HG02981 (cell line): ENCODE results near the gene KIF5C.
A peak's percentile ranks its signal among the peaks of the same experiment; 100 is the strongest.

Experiments used
- ATAC-seq: cut with Tn5 transposase; IDR thresholded peaks from one replicate; pipeline ENCODE4 v1.9.1; 2021; ENCODE audit warnings: mild to moderate bottlenecking, moderate library complexity; ENCODE audit not compliant: unreplicated experiment

The KIF5C gene

DNA sequence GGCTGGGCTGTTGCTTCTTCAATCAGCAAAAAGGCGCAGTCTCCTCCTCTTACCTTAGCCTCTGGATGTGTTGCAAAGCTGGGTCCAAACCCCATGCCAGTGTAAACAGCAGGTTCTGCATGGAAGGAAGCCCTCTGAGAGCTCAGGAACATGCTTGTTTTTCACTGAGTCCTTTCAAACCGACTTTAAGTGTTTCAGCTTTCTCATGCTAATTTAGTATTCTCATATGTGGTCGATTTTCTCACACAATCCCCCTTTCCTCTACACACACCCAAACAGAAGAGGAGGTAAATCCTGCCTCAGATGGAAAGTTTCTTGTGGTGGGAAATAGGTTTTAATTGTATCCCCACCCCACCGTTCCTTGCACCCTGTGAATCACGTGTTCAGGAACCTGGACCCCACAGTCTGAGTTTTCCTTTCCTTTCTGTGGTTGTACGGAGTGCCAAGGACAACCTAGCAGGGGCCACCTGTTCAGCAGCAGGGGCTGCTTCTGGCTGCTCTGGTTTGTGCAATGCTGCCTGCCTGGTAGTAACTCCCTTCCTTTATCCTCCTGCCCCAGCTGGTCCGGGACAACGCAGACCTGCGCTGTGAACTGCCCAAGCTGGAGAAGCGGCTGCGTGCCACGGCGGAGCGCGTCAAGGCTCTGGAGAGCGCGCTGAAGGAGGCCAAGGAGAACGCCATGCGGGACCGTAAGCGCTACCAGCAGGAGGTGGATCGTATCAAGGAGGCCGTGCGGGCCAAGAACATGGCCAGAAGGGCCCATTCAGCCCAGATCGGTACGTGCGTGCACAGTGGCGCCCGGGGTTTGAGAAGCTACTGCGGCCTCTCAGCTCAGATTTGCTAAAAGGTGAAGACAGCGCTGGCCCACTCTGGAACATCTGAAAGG lies 134.8 kb downstream of the KIF5C start:
- no peak for ATAC-seq

DNA sequence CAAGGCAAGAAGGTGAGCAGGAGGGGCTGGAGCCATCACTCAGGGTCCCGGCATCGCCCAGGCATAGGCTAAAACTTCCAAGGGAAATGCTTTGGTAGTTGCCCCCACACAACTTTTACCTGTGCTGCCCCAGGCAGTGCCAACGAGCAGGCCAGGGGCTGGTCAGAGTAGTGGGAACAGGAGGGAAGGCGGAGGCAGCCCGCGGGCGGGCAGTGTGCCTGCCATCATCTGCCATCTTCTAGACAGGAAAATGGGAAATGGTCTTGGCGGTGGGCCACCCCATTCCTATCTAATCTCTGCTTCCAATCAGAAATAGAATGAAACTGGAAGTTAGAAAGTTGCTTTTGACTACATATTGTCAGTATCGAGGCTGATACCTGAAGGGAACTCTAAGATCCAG lies 137.5 kb downstream of the KIF5C start:
- ATAC-seq, result no peak

DNA sequence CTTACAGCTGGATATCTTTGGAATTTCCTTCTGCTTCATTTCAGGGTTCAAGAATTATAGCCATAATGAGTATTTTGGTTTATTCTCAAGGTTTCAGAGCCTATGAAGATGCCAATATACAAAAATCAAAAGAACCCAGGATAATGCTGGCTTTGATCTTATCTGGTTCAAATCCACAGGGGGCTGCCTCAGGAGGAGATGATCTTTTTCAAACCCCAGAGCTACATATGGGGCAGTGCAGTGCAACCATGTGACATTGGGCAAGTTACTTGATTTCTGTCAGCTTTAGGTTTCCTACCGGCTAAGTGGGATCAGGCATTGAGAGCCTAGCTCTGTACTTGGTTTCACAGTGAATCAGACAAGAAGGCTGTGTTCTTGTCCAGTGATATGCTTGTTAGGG lies 140.5 kb downstream of the KIF5C start:
- no peak for ATAC-seq

DNA sequence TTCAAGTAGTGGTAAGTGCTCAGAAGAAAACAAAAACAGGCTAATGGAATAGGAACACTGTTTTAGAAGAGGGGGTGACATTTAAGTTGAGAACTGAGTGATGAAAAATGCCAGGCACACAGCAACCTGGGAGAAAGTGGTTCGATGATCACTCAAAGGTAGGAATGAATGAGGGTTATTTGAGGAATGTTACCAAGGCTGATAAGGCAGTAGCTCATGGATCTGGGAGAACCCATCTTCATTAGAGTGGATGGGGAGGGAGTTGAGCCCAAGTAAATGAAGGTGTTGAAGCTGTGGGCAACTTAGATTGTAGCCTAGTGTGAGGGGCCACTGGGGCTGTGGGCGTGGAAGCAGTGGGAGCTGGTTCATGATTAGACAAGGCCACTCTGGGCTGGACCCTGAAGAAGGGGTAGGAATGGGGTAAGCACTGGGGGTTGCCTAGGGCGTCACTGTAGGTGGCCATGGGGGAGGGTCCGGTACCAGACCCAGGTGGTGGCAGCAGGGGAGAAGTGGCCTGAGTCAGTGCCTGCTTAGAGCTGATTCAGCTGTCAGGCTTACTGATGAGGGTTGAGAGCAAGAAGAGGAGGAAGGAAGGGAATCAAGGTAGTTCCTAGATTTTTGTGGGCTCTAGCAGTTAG lies 141.0 kb downstream of the KIF5C start:
- no peak for ATAC-seq

DNA sequence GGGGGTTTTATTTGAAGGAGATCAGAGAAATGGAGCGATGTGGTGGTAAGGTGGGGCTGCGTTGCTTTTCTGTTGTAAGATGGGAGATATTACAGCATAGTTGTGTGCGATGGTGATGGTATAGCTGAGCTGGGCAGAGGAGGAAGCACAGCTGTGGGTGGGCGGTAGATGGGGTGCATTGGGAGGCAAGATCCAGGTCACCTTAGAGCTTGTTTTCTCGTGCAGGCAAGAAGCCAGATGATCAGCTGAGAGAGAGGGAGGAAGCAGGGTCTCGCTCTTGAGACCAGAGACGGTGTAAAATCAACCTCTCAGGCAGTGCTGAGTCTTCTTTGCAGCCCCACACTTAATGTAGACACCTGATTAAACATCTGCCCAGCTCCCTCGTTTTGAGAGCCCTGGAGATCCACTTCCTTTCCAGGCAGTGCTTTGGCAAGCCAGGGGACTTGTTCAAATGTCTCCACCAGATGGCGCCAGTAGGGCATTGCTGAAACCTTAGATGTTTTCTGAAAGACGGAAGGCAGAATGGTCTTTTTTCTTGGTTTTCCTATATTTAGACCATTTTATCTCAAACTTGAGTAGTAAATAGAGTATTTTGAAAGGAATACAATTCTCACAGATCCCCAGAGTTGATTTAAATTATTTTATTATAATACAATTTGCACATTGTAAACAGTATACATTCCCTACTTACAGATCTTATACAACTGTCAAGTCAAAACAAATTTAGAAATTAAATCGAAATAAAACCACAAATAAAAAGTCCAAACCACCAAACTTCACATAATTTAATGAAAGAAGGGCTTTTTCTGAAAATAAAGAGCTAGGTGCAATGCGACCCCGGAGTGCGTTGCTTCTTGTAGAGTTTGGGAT lies 142.3 kb downstream of the KIF5C start:
- ATAC-seq, result peak; percentile 26

DNA sequence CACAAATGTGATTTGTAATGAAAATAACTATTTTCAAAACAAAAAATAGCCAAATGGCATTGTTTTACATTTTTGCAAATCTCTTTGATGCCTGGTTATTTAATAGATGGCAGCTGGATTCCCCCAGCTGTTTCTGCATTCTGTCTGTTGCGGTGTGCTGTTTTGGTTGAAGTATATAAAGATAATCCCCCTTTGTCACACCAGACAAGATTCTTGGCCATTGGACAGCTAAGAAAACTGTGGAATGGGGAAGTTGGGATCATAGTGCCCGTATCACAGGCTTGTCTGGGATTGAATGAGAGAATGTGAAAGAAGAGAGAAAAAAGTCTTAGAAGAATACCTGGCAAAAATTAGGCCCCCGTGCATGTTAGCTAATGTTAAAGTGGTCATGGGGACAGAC lies 144.0 kb downstream of the KIF5C start:
- ATAC-seq, result no peak

DNA sequence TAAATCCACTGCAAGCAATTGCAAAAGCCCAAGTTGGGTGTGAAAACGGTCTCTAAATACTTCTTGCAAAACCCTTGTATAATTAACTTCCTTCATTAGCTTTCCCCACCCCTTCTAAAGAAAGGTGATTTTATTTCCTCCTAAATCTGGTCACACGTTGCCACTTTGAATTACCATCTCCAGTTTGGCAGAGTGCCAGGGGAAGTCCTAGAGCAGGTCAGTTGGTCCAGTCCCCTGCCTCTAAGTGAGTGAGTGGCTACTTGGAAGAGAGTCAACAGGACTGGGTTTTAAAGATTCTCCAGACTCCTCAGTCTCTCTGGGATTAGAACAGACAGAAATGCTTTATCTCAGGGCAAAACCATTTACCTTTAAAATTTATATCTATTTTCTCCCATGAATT lies 144.7 kb downstream of the KIF5C start:
- ATAC-seq, result no peak

DNA sequence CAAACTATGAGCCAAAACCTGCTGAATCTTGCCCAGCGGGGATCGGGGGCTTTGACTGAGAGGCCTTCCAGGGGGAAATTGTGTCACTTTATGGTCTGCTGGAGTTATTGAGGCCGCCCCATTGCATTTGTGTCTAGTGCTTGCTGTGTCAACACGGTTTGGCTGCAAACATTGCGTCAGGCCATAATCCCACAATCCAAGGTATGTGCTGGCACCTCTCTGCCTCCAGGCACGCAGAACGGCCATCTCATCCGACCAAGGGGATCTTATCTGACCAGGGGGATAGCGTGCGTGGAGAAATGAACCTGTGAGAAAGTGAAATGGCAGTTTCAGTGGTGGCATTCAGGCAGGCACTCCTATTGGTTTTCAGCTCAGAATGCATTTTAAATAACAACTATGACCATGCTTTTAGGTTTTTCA lies 145.4 kb downstream of the KIF5C start:
- peak; percentile 36 for ATAC-seq

DNA sequence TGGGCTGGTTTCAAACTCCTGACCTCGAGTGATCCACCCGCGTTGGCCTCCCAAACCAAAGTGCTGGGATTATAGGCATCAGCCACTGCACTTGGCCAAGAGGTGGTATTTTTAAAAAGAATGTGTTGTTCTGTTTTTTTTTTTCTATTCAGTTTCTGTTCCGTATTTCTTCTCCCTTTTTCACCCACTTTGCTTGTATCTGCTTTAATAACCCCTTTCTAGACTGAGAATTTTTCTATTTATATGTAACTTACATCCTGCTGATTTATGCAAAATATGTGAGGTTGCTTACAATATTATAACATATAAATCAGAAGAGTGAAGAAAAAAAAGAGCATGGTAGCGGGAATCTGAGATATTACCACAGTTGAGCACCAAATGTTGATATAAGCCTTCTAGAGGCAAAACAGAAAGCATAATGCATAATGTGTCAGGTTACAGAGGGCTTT lies 146.3 kb downstream of the KIF5C start:
- peak; percentile 78 for ATAC-seq

DNA sequence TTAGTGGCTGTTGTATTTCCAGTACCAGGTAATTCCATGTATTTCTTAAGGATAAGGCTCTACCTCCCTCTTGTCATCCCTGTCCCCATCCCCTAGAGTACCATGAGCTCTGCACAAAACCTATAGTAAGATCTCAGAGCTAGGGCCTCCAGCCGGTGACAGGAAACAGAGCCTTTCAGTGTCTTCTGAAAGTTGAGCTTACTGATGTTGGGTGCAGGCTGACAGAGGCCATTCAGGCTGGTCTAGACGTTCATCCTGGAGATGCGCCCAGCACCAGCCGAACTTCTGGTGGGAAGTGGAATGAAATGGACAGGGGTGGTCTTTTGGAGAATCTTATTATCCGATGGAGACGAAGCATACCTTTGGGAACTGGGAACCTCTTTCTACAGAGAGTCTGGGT lies 146.7 kb downstream of the KIF5C start:
- peak; percentile 50 for ATAC-seq

DNA sequence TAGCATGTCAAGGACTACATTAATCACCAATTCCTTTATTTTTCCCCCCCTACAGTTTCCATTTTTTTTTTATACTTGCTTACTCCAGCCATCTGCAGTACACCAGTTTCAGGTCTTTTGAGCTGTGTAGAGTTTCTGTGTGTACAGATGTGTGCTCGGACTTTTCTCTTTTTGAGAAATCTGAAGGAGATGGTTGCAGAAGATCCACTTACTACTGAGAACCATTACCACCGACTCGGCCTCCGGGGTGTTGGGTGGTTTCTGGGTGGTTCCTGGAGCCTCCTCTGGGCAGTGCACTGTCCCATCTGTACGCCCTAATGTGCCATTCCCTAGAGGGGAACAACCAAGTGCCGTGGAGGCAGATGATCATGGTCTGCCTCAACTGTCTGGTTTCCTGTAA lies 148.1 kb downstream of the KIF5C start:
- no peak for ATAC-seq

DNA sequence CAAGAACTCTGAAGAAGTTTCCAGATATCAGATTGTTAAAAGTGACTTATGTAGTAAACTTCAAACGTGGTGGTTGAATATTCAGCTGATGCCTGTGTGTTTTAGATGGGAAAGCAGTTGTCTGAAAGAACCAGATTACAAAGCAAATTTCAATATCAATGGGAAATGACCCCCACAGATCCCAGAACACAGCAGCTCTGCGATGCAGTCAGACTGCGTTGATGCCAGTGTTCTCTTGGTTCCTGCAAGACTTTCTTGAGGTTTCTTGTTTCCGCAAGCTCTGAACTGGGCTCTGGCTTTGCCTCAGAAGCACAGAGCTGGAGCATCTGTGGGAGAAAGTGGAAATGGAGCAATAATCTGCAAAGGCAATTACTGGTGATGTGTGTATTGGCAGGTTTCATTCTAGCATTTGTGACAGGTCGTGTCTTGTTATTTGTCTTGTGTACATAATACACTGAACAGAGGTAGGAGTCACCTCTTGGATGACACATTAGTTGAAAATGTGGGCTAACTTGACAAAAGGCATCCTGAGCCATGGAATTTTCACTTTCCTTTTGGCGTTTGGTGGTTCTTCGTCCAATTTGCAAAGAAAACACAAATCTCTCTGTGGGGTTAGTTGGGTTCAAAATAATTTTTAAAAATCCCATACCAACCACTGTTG lies 152.7 kb downstream of the KIF5C start:
- ATAC-seq, result no peak

DNA sequence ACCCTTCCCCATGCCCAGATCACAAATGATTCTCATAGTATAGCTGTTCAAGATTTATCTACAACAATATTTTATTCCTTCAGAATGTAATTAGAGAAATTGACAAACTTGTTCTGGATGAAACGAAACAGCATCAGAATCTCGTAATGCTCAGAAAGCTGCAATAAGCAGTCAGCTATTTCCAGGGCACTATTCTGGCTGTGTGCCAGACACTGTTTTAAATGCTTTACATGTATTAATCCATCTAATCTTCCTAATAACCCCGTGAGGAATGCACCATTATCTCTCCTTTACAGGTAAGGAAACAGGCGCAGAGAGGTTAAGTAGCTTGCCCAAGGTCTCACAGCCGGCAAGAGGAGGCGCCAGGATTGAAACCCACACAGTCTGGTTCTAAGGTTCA lies 153.3 kb downstream of the KIF5C start:
- ATAC-seq, result no peak

DNA sequence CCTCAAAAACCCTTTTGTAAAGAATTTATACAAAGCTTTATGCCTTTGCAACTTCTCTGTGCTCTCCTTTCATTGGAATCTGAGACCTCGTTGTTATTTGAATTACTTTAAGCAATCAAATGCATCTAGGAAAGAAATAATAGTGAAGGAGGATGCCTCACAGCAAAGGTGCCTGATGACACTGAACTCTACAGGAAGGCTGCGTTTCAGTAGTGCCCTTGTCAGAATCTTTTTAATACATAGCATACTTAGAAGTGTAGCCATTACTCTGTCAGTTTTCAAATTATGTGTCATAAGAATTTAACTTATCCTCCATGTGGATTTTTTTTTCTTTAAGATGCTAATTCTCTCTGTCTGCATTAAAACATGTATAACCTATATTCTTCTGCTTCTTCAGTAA lies 153.9 kb downstream of the KIF5C start:
- no peak for ATAC-seq

DNA sequence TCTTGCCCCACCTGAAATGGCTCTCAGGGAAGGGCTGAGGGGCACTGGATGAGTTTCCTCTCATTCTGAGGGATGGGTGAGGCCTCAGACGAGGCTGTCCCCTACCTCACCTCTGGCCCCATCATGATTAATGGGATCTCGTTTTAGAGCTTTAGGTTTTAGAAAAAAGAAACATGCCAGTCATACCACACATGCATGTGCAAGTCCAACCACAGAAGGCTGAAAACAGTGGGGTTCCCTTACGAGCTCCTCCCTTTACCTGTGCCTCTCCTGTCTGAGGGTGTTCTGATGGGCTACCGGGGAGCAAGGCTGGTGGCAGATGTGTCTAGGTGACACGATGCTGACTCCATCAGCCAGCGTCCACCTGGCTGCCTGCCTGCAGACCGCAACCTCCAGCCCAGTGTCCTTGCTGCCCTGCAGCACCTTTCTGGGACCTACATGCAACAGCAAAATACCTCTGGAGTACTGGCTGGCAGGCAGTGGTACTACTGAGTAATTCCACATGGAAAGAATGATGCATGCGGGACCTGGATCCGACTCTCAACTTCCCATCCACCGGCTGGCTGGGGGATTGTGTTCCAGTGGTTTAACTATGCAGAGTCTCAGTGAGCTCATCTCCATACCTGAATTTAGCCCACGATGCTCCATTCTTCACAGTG lies 154.4 kb downstream of the KIF5C start:
- no peak for ATAC-seq

DNA sequence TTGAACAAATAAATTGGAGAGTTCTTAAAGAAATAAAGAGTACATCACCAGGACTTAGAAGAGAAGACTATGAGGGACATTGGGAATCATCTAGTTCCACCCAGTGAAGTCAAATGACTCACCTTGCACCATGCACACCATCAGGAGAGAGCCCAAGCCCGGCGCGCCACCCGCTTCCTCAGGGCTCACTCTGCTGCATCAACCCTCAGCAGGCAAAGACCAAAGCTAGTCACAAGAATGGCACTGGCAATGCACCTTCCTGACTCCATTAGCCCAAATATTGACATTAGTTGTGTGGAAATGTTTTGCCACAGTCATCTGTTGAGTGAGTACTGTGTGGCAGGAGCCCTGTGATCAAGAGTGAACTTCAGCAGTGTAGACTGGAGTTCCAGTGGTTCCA lies 156.4 kb downstream of the KIF5C start:
- ATAC-seq, result no peak

DNA sequence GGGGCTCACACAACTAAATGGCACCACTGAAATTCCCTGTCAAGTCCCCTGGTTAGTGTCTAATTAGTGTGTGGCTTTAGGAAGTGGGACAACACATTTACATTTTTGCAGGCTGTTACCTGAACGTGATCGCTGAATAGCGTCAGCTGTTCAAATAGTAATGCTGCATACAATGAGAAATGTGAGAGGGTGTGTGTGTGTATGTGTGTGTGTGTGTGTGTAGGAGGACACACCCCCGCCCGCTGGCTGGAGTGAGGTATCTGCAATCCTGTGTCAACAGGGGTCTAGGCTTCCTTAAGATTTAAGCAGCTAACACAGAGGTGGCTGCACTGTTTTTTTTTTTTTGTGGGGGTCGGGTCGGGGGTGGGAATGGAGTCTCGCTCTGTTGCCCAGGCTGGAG lies 158.7 kb downstream of the KIF5C start:
- no peak for ATAC-seq

DNA sequence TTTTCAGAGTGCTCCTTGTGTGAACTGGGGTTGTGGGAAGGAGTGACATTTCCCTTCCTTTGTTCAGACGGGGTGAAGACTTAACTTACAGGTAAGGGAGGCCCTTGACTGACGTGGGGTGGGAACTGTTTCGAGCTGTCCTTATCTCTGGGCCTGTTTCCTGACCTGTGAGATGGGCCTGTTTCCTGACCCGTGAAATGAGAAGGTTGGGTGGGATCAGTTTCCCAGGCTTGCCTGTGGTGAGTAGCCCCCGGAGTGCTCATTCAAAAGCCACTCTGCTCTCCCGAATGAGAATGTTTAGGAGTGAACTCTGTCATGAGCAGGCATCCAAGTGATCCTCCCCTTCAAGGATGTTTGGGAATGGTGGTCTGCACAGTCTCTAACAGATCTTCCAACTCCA lies 159.4 kb downstream of the KIF5C start:
- no peak for ATAC-seq

DNA sequence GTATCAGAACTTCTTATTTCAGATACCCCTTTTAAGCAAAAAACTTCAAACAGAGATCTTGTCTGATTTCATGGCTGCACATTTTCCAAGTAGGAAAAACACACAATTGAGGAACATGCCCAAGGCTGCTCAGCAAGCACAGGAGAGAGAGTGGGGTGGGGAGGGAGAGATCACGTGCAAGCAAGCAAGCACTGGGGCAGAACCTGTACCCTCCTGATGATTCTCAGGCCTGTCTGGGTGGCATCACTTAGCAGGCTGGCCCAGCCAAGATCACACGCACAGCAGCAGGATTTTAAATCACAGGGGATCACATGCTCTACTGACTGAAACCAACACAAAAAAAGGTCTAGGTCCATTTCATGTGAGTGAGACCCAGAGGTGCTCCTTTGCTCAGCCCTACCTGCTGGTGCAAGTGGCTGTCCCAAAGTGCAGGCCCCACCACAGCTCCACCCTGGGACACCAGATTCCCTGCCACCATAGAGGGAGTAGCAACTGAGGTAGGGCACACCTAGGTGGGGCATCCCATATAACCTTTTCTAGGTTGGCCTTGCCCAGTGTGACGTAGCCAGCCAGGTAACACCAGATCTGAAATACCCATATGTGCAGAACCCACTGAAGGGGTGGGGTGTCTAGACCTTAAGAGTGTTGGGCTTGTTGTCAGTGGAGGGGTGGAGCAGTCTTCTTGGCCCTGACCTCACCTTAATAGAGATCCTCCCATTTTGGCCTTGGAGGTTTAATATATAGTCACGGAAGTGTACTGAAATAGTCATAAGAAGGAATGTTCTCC lies 161.7 kb downstream of the KIF5C start:
- ATAC-seq, result no peak

DNA sequence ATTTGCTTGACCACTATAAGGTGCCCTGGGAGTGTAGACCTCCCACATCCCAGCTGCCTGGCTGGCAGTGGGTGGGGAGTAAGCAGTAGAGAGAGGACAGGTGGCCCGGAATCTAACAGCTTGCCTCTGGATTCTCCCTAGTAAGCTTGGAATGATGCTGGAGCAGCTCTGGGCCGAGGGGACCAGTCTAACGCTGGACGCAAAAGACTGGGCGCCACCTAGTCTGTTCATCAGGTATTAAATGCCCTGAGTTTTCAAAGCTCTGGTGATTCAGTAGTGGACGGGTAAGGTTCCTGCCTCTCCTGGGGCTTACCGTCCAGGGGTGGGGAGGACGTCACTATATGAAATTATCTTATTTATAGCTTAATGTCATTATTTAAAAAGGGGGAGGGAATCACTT lies 162.8 kb downstream of the KIF5C start:
- ATAC-seq, result no peak
